BE2C (cell line): ENCODE results near the gene NTRK1.
A peak's percentile ranks its signal among the peaks of the same experiment; 100 is the strongest.

ENCODE experiments used
- DNase-seq: peaks from one replicate; pipeline ENCODE4 v3.0.0-alpha.2; 2020
- H3K27me3 ChIP-seq: fragments of 250-450 bp; sonication (Bioruptor Pico); 2 replicates; pipeline ENCODE4 v1.5.1; 2020; ENCODE audit warnings: mild to moderate bottlenecking
- H3K36me3 ChIP-seq: fragments of 250-450 bp; sonication (Bioruptor Pico); 2 replicates; pipeline ENCODE4 v1.5.1; 2020; ENCODE audit warnings: mild to moderate bottlenecking
- H3K4me1 ChIP-seq: fragments of 250-450 bp; sonication (Bioruptor Pico); 2 replicates; pipeline ENCODE4 v1.5.1; 2020
- H3K4me3 ChIP-seq: 2 replicates; pipeline ENCODE4 v1.5.1; 2011; ENCODE audit warnings: low read depth, low read length
- H3K9me3 ChIP-seq: fragments of 250-450 bp; sonication (Bioruptor Pico); 2 replicates; pipeline ENCODE4 v1.5.1; 2020
- CTCF ChIP-seq: IDR thresholded peaks from 2 replicates; pipeline ENCODE4 v1.5.1; 2012; ENCODE audit warnings: mild to moderate bottlenecking, low read depth, low read length

Gene NTRK1

GRCh38 chr1:156851779-156852417 is 8.8 kb upstream of the NTRK1 start:
- H3K4me1 ChIP-seq = peaks cover 23% of the 10 kb centered on the region
- TF ChIP-seq CTCF = no peak
- H3K36me3 ChIP-seq = no peaks in the 10 kb centered on the region
- H3K9me3 ChIP-seq = no peaks in the 10 kb centered on the region
- no peaks in the 10 kb centered on the region for H3K27me3 ChIP-seq
- no peak overlapping the region for H3K4me3 ChIP-seq
- DNase-seq = no peak

GRCh38 chr1:156852418-156852874 is 8.2 kb upstream of the NTRK1 start:
- H3K36me3 ChIP-seq = no peaks in the 10 kb centered on the region
- peak; percentile 84 for DNase-seq
- H3K27me3 ChIP-seq = no peaks in the 10 kb centered on the region
- H3K9me3 ChIP-seq = no peaks in the 10 kb centered on the region
- peaks cover 28% of the 10 kb centered on the region for H3K4me1 ChIP-seq
- TF ChIP-seq CTCF = no peak
- H3K4me3 ChIP-seq = no peak overlapping the region

- Histone ChIP-seq H3K27me3 (no peaks in the 10 kb centered on the region), H3K4me1 (peaks cover 39% of the 10 kb centered on the region), H3K9me3 (no peaks in the 10 kb centered on the region), H3K4me3 (no peak overlapping the region), H3K36me3 (no peaks in the 10 kb centered on the region)
- DNase-seq = no peak
- no peak for TF ChIP-seq CTCF
These were observed 6.9 kb upstream of the NTRK1 start for GRCh38 chr1:156853761-156854160.

- Histone ChIP-seq H3K9me3 (no peaks in the 10 kb centered on the region), H3K4me3 (no peak overlapping the region), H3K36me3 (no peaks in the 10 kb centered on the region), H3K4me1 (peaks cover 39% of the 10 kb centered on the region), H3K27me3 (no peaks in the 10 kb centered on the region)
- no peak for DNase-seq
- TF ChIP-seq CTCF = no peak
These were observed 6.0 kb upstream of the NTRK1 start for GRCh38 chr1:156854634-156855033.

- no peak for TF ChIP-seq CTCF
- H3K9me3 ChIP-seq = no peaks in the 10 kb centered on the region
- H3K36me3 ChIP-seq = no peaks in the 10 kb centered on the region
- no peak for DNase-seq
- H3K27me3 ChIP-seq = 0 out of 2 replicates have a peak, but pooled peaks cover 4% of the 10 kb centered on the region
- no peak overlapping the region for H3K4me3 ChIP-seq
- H3K4me1 ChIP-seq = peaks cover 39% of the 10 kb centered on the region
These were observed 4.3 kb upstream of the NTRK1 start for GRCh38 chr1:156856282-156856785.

GRCh38 chr1:156857532-156857931 is 3.1 kb upstream of the NTRK1 start:
- TF ChIP-seq CTCF = no peak
- H3K4me1 ChIP-seq = peaks cover 31% of the 10 kb centered on the region
- H3K27me3 ChIP-seq = 0 out of 2 replicates have a peak, but pooled peaks cover 4% of the 10 kb centered on the region
- H3K36me3 ChIP-seq = no peaks in the 10 kb centered on the region
- no peak for DNase-seq
- no peaks in the 10 kb centered on the region for H3K9me3 ChIP-seq
- no peak overlapping the region for H3K4me3 ChIP-seq
